NCI-H1105 treated with DMSO at 0.1 percent for 48 hours (cell line): ENCODE results near the gene SLFN5.
"Not testable (repeated sequence)": the region's sequence is repeated elsewhere in the genome, so short reads cannot be mapped to it uniquely, and the experiment has no call there.

Experiments
- DNase-seq: peaks from one replicate; lab custom pipeline; 2025; lab: John Stamatoyannopoulos, UW

The SLFN5 gene

GRCh38 chr17:35242158-35242804 is 591 bp upstream of the SLFN5 start:
- peak; percentile 77 for DNase-seq

DNA sequence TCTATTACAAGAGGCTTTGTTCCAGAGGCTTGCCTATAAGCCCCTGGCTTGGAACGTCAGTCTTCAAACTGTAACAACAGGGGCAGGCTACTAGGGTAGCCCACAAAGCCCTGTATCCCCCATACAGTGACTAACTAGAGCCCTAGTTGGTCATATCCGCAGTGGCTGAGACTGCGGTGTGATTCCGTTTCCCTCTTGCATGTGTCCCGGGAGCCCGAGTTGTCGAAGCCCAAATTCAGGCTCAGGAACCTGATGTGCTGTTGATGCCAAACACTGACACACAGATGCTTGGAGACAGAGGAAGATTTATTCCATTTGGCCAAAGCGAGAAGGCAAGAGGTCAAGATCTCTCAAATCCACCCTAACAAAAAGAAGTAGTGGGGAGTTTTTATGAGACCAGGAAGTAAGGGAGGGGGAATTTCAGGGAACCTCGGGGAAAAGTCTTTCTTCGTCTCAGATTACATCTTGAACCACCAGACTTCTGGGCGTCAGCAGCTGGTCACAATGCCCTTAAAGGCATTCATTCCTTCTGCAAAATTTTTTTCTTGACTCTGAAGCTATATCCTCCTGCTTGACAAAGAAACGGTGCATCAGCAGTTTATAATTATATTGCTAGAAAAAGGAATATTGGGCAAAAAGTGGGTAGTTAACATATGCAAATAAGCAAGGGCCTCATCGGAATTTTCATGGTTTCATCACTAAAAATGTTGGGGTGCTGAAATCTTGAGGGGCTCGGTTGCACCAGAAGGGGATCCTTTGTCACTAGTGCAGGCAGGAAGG is 879 bp downstream of the SLFN5 start:
- no peak for DNase-seq

DNA sequence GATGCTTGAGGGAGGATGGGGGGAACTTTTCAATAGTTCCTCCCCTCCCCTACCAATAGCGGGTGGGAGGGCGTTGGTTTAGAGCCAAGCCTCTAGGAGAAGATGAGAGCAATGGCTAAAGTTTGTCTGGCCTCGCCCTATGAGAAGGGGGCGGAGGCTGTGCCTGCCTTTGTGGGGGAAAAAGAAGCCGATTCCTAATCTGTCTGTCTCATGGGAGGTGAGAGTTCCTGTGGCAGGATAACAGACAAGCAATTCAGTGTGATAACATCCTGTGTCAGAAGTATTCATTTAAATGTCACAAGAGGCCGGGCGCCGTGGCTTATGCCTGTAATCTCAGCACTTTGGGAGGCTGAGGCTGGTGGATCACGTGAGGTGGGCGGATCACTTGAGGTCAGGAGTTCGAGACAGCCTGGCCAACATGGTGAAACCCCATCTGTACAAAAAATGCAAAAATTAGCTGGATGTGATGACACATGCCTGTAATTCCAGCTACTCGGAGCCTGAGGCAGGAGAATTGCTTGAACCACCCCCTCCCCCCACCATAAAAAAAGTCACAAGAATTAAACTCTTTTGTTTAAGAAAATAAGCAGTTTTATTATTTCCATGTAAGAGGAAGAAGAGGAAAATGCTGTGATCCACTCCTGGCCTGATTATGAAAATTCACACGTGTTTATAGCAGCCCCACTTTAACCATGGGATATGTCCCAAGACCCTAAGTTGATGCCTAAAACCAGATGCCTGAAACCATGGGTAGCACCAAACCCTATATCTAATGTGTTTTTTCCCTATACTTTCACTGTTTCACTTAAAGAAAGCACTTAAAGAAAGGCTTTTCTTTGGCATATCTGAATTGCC is 1.7 kb downstream of the SLFN5 start:
- no peak for DNase-seq

DNA sequence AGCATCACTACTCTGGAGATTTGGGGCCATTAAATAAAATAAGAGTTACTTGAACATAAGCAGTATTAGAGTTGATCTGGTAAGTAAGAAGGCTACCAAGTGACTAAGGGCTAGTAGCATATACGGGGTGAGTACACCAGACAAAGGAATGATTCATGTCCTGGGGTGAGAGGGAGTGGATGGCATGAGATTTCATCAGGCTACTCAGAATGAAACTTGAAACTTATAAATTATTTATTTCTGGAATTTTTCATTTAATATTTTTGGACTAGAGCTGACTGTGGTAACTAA is 2.3 kb downstream of the SLFN5 start:
- no peak for DNase-seq

- no peak for DNase-seq
Measured at GRCh38 chr17:35252651-35253050, 9.8 kb downstream of the SLFN5 start.

DNA sequence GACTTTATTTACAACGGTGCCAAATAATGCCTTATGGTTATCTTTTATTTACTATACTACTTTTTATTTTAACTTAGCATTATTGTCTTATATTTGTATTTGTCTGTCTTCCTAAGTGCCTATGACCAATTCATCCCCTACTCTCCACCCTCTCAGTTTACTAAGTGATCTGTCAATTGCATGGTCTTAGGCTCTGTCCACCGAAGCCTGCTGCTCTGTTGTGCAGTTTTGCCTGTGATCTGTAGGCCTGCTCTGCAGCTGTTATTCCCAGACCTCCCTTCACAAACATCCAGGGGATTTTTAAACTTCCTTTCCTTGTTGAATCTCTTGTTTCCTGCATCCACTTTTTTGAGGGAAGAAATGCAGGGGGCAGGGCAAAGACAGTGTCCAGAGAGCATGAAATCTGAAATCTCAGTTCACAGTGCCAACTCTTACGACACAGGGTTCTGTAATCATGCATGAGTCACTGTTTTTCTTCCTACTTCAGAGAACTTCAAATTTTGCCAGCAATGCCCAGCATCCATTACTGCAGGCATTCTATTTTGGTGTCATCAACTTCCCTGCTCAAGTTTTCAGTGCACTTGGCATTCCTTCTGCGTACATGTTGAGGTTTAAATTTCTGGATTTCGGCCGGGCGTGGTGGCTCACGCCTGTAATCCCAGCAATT is 11.4 kb downstream of the SLFN5 start:
- DNase-seq, result no peak

DNA sequence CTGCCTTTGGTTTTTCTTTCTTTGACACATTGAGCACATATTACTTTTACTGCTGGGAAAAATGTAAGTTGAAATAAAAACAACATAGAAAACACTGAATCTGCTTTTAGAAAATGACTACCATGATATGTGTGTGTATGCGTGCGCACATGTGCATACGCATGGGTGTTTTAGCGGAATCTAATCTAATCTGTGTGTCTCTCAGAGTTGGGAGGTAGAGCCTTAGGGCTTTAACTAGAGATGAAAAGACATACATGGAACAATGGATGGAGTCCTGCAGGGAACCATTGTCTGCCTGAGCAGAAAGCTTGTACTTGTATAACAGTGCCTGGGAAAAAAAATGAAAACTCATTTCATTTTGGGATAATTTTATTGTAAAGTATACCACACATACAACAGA is 12.4 kb downstream of the SLFN5 start:
- no peak for DNase-seq

DNA sequence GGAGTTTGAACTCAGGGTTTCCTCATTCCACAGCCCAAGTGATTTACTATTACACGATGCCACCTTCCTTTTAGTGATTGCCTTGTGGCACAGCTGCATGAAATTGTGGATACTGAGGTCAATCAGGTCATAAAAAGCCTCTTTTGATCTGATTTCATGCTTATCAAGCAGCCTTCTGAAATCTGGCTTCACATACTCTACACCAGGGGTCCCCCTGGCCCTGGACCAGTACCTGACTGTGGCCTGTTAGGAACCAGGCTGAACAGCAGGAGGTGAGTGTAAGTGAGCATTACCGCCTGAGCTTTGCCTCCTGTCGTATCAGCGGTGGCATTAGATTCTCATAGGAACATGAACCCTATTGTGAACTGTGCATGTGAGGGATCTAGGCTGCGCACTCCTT is 13.8 kb downstream of the SLFN5 start:
- no peak for DNase-seq

DNA sequence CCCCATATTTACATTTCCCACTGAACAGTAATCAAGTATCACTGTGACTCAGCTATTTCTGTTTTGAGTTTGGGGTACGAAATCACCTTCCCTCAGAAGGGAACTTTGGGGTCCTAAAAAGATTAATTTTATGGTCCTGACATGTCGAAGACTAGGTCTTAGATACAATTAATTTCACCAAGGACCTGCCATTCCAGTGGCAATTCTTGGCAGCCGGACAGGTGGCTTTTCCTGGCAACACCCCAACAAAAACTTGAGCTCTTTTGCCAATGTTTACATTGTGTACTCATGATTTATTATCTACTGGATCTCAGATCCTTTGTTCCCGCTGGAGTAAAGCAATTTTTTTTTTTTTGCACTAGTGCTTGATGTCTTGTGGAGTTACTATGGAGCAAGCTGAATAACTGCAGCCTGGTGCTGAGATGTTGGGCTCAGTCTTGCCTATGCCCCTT is 14.4 kb downstream of the SLFN5 start:
- peak; percentile 94 for DNase-seq

- DNase-seq, result no peak
Measured at GRCh38 chr17:35259001-35259400, 16.1 kb downstream of the SLFN5 start.

DNA sequence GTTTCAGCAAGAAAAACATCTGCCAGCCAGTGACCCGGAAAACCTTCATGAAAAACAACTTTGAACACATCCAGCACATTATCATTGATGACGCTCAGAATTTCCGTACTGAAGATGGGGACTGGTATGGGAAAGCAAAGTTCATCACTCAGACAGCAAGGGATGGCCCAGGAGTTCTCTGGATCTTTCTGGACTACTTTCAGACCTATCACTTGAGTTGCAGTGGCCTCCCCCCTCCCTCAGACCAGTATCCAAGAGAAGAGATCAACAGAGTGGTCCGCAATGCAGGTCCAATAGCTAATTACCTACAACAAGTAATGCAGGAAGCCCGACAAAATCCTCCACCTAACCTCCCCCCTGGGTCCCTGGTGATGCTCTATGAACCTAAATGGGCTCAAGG is 22.2 kb downstream of the SLFN5 start:
- no peak for DNase-seq

DNA sequence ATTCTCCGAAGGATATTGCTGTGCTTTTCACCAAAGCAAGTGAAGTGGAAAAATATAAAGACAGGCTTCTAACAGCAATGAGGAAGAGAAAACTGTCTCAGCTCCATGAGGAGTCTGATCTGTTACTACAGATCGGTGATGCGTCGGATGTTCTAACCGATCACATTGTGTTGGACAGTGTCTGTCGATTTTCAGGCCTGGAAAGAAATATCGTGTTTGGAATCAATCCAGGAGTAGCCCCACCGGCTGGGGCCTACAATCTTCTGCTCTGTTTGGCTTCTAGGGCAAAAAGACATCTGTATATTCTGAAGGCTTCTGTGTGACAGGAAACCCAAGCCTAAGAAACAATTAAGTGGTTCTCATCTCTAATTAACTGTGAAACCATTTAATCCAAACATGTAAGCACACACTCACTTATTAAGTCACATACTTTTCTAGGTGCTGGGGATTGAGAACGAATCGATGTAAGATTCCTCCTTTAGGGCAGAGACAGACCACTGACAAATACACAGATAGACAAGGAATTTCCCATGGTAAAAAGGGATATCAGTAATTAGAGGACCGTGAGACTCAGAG is 22.8 kb downstream of the SLFN5 start:
- no peak for DNase-seq

DNA sequence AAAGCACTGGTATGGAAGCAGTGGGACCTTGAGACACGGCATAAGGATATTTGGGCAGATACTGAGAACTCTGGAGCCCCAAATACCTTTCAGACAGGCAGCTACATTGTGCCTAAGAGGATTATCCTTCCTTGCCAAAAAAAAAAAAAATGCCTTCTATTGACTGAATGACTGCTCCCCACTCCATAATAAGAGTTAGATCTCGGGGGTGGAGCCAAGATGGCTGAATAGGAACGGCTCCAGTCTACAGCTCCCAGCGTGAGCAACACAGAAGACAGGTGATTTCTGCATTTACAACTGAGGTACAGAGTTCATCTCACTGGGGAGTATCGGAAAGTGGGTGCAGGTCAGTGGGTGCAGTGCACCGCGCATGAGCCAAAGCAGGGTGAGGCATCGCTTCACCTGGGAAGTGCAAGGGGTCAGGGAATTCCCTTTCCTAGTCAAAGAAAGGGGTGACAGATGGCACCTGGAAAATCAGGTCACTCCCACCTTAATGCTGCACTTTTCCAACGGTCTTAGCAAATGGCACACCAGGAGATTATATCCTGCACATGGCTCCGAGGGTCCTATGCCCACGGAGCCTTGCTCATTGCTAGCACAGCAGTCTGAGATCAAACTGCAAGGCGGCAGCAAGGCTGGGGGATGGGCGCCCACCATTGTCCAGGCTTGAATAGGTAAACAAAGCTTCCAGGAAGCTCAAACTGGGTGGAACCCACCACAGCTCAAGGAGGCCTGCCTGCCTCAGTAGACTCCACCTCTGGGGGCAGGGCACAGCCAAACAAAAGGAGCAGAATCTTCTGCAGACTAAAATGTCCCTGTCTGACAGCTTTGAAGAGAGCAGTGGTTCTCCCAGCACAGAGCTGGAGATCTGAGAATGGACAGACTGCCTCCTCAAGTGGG is 31.5 kb downstream of the SLFN5 start:
- DNase-seq, result not testable (repeated sequence)

GRCh38 chr17:35278454-35278853 is 35.6 kb downstream of the SLFN5 start:
- not testable (repeated sequence) for DNase-seq

DNA sequence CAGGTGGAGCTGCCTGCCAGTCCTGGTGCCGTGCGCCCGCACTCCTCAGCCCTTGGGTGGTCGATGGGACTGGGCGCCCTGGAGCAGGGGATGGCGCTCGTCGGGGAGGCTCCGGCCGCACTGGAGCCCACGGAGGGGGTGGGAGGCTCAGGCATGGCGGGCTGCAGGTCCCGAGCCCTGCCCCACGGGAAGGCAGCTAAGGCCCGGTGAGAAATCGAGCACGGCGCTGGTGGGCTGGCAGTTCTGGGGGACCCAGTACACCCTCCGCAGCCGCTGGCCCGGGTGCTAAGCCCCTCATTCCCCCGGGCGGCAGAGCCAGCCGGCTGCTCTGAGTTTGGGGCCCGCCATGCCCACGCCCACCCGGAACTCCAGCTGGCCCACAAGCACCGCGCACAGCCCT is 36.0 kb downstream of the SLFN5 start:
- DNase-seq, result not testable (repeated sequence)

- DNase-seq, result no peak
Measured at GRCh38 chr17:35283767-35284166, 40.9 kb downstream of the SLFN5 start.

DNA sequence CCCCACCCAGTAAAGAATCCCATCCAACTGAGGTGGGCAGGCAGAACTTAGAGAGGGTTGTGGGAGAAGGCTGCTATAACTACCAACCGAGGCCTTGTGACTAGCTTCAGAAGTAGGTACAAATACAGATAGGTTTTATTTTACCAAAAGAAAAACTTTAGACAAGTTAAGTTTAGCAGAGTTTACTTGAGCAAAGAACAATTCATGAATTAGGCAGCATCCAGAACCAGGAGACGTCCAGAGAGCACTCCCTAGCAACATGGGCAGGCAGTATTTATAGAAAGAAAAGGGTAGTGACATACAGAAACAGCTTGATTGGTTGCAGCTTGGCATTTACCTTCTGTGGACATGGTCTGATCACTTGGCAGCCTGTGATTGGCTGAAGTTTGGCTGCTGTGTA is 42.1 kb downstream of the SLFN5 start:
- DNase-seq, result no peak

DNA sequence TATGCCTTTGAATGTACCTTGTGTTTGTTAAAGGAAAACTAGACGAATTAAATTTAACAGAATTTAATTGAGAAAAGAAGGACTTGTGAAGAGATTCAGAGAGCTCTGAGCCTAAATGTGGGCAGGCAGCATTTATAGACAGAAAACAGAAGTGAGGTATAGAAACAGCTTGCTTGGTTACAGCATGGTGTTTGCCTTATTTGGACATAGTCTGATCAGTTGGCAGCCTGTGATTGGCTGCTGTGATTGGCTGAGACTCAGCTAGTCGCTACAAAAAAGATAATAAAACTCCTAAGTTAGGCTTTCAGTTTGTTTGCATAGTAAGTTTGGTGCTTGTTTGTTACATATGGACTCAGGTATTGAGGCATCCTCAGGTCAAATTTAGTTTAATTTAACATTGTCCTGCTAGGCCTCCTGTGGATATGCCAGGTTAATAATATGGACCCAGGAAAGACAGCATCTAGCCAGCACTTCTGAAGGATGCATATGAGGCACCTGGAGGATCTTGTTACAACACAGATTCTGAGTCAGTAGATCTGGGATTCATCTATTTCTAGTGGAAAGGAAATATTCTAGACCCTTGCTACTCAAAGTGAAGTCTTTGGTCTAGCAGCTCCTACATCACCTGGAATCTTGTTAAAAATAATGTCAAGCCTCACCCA is 43.4 kb downstream of the SLFN5 start:
- DNase-seq, result no peak

DNA sequence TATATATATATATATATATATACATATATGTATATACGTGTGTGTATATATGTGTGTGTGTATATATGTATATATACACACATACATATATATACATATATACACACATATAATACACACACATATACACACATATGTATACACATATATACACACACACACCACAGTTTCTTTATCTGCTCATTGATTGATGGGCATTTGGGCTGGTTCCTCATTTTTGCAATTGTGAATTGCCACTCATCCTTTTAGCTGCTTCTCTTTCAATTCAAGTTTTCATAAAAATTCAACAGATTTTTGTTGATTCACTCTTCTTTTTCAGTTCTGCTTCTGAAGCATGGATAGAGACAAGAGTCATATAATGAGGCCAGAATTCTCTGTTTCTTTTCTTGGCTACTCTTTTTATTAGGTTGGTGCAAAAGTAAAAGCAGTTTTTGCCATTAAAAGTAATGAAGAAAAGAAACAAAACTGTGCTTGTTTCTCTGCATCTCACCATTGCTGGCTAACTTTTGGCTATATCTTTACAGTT is 44.5 kb downstream of the SLFN5 start:
- DNase-seq, result no peak

DNA sequence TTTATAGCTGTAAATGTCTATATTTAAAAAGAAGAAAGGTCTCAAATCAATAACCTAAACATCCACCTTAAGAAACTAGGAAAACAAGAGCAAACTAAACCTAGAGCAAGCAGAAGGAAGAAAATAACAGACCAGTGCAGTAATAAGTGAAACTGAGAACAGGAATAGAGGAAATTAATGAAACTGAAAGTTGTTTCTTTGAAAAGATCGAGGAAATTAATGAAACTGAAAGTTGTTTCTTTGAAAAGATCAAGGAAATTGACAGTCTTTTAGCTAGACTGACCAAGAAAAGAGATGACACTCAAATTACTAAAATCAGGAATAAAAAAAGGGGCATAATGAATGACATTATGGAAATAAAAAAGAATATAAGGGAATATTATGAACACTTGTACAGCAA is 46.4 kb downstream of the SLFN5 start:
- no peak for DNase-seq
